GM21360 (cell line): ENCODE data around the gene GLB1L.
"Not testable (repeated sequence)": the region's sequence is repeated elsewhere in the genome, so short reads cannot be mapped to it uniquely, and the experiment has no call there.

ENCODE experiments used
- ATAC-seq: cut with Tn5 transposase; IDR thresholded peaks from one replicate; pipeline ENCODE4 v1.9.1; 2021; ENCODE audit warnings: mild to moderate bottlenecking, moderate library complexity; ENCODE audit not compliant: unreplicated experiment

GLB1L gene

DNA sequence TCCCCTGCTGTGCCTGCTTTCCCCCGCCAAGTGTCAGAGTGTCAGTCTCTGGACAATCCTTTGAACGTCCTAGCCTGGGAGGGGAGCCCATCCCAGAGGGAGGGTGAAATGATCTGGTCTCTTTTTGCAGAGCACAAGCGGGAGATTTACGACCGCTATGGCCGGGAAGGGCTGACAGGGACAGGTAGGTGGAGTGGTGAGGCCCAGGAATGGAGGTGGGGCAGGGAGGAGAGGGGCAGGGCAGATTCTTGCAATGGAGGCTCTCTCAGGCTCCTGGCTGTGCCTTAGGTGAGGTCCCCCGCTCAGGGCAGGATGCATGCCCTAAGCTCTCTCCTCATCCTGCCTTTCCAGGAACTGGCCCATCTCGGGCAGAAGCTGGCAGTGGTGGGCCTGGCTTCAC is 36.3 kb upstream of the GLB1L start:
- no peak for ATAC-seq

DNA sequence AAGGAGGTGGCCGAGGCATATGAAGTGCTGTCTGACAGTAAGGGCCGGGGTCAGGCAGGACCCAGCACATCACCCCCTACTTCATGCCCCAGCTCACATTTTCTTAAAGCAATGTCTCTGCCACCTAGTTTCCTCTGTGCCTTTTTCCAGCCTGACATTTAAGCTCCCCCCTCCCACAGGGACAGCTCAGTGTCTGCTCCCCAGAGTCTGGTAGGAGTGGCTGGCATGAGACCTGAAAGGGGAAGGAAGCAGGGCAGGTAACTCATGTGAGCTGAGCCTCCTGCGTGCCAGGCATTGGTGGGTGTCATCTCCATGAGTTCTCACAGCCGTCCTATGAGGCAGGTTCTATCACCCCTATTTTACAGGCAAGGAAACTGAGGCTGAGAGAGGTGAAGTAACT is 35.4 kb upstream of the GLB1L start:
- no peak for ATAC-seq

DNA sequence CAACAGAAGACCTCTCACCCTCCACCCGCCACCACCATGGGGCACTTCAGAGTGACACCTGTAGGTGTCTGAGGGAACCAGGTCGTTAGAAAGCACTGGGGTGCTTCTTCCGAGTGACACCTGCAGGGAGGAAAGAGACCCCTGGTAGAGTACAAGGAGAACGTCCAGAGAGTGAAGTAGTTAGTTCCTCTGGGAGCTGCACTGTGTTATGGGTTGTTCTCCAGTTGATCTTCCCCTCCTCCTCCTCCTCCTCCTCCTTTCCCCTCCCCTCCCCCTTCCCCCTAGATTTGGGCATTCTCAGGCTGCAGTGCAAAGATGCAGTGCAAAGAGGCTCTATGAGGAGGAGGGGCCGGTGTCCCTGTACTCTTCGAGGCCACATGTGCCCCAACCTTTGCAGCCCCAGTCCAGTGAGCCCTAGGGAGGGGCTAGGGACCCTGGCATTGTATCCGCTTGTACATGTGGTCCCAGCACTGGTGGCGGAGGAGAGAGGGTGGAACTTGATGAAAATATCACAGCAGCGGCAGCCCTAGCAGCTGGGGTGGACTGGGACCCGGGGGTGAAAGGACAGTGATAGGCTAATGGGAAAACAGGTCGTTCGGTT is 34.8 kb upstream of the GLB1L start:
- ATAC-seq = no peak

DNA sequence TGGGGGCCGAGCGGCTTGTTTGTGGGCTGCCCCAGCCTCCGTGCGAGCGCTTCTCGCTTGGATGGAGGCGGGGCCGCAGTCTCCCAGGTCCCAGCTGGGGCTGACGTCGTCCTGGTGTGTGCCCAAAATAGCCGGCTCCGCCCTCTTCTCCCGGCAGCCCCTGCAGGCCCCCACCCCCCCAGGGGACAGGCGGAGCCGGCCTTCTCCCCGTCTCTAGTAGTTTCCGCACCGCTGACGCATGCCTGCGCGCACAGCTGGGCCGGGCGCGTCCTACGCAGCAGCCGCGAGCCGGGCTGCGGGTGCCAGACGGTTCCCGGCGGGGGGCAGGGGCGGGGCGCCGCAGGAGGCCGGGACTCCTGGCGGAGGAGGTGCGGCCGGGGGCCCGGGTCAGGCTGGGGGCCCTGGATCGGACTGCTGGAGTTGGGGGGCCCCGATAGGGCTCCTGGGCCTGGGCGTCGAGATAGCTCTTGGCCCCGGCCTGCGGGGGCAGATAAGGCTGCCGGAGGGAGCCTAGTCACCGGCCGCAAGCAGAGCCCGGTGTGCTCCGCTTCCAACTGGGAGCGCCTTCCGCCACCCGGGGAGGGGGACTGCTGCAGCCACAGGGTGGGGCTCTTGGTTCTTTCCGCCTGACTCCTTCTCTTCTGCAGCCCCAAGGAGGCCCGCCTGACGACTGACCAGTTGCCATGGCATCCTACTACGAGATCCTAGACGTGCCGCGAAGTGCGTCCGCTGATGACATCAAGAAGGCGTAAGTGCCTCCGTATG is 34.1 kb upstream of the GLB1L start, which contains the start of gene DNAJB2:
Gene DNAJB2, plus strand, starts transcription at position 216 of the 765 bp plus-strand sequence. Its CDS starts 468 bp downstream, at position 684.
- ATAC-seq = peak; percentile 83

DNA sequence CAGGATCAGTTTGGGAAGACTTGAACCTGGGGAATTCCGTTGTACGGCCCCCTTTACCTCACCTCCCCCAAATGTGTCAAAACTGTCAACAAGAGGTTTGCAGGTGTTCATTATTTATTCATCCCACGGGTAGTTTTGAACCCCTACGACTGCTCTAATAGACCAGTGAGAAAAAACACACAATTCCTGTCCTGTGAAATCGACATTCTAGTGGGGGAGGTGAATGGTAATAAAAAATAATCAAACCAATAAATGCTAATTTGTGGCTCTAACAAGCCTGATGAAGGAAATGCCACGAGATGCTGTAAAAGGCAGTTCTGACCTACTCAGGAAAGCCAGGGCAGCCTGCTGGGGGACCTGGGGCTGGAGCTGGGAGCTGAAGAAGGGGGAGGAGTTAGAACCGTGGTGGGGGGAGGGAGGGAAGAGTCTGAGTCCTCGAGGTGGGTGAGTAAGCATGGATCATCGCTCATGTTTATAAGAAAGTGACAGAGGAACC is 33.5 kb upstream of the GLB1L start:
- no peak for ATAC-seq

DNA sequence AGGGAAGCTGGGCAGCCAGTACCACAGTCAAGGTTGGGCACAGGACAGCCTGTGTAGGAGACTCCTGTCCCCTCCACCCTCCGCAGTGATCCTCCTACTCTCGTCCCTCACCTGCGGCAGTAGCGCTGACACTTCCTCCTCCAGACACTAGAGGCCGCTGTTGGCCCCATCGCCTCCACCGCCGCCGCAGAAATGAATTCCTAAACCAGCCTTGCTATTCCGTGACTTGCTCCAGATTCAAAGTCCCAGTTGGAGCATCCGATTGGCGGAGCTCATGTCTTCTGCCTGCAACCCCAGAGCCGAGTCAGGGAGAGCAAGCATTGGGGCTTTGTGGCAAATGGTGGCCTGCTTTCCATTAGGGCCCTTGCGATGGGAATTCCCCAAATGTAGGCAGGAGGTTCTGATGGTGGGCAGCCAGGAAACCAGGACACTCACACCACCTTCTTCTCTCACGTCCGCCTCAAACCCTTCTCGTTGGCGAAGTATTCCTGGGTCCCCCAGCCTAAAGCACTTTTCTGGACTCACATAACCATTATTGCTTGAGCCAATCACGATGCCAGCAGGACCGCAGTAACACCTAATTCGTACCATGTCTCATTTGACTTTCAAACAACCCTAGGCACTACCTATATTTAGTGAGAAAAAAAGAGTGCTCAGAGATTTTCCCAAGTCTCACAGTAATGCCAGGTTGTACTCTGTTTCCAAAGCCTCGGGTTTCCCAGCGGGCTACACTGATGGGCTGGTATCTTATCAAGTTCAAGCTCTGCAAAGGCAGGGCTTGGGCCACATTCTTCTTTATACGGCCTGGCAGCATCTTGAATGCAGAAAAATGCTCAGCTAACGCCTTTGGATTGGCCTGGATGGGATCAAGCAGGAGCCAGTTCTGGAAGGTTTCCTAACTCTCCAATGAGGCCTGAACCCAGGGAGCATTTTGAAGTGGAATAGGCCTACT is 32.7 kb upstream of the GLB1L start:
- no peak for ATAC-seq

DNA sequence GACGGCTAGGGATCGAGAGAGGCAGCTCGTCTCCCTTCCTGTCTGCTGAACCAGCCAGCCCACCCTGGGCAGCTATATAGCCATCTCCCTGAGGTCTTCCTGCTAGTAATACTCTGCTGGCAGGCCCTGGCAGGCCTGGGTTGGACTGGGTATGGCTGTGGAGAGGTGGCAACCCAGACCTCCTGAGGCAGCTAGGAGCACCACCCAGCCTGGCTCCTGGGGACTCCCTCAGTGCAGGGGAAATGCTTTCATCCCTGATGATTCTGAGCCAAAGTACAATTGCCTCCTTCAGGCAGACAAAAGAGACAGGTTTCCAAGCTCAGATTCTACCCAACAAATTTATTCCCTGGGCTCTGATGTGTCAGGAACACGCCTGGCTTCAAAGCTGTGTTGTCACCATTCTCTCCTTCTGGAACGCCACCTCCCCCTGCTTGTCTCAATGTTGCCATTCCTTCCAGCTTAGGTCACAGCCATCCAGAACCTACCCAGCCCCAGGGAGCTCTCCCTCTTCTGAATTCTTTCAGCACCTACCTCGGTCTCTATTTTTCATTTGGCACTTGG is 29.2 kb upstream of the GLB1L start:
- ATAC-seq = no peak

DNA sequence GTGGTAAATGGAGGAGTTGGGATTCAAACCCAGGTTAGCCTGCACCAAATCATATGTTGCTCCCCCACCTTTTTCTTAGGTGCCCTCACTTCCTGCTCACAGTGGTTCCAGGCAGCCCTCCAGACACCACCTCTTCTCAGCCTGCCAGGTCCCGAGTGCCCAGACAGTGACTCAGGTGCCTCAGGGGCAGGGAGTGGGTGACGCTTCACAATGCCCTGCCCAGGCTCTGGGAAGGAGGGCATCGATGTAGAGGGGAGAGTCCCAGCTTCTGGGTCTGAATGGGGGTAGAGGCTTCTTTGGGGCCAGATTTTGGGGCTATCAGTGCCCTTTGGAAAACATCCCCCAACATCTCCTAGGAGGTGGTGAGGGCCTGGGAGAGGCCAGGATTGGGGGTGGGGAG is 28.7 kb upstream of the GLB1L start:
- no peak for ATAC-seq

DNA sequence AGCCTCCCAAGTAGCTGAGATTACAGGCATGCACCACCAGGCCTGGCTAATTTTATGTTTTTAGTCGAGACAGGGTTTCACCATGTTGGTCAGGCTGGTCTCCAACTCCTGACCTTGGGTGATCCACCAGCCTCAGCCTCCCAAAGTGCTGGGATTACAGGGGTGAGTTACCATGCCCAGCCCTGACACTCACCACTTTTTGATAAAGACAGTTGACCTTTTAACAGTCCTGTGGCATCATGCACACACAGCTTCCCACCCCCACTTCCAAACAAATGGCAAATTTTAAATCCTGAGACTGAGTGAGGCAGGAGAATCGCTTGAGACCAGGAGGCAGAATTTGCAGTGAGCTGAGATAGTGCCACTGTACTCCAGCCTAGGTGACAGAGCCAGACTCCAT is 27.8 kb upstream of the GLB1L start:
- no peak for ATAC-seq

DNA sequence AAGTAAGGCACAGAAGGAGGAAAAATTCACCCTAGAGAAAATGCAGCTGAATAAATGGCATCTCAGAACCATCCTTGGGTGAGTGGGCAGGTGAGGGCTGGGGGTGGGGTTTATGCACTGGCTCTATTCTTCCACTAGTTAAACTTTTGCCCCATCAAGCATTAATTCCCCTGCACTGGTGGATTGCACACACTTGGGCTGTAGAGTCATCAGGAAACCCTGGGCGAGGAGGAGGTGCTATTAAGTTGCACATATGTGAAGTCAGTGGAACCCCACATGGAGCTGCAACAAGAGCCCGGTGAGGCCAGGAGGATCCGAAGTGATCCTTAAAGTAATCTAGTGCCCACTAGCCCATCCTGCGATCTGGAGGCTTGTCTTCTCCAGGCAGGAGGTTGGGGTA is 27.1 kb upstream of the GLB1L start:
- ATAC-seq = no peak

DNA sequence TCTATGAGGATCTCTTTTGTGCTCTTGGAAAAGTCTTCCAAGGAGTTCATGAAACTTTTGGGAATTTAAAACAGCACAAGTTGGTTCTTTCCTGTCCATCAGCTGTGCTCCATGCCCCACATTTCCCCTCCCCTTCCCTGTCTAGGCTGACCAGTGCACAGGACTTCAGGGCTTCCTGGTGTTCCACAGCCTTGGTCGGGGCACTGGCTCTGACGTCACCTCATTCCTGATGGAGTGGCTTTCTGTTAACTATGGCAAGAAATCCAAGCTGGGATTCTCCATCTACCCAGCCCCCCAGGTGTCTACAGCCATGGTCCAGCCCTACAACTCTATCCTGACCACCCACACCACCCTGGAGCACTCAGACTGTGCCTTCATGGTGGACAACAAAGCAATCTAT is 25.8 kb upstream of the GLB1L start:
- no peak for ATAC-seq

DNA sequence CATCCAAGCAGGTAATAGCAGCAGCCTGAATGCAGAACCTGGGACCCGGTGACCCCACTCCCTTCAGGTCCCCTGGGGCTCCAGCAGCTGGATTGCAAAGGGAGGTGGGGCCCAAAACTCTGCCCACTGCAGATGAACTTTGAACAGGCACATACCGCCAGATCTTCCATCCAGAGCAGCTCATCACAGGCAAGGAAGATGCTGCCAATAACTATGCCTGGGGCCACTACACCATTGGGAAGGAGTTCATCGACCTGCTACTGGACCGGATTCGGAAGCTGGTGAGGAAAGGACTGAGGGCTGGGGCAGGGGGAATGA is 24.8 kb upstream of the GLB1L start:
- ATAC-seq = no peak

DNA sequence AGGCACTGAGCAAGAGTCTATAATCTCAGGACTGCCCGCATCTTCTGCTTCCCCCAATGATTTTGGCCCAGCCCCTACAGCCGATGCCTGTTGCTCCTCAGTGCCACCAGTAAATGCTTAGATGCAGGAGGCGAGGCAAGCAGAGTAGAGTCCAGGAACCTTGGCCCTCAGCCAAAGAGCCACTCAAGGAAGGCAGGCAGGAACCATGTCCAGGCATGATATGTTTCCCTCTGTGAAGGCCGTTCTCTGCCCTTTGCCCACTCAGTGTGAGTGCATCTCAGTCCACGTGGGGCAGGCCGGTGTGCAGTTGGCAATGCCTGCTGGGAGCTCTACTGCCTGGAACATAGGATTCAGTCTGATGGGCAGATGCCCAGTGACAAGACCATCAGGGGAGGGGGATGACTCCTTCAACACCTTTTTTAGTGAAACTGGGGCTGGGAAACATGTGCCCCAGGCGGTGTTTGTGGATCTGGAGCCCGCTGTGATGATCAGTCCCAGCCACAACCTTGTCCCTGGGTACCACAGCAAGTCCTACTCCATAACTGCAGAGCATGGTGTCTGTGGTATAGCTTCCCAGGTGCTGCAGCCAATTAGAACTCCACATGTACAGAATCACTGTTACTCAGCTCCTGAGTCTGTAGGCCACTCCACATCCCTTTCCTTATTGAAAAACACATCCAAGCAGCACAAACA is 24.3 kb upstream of the GLB1L start:
- ATAC-seq = no peak

DNA sequence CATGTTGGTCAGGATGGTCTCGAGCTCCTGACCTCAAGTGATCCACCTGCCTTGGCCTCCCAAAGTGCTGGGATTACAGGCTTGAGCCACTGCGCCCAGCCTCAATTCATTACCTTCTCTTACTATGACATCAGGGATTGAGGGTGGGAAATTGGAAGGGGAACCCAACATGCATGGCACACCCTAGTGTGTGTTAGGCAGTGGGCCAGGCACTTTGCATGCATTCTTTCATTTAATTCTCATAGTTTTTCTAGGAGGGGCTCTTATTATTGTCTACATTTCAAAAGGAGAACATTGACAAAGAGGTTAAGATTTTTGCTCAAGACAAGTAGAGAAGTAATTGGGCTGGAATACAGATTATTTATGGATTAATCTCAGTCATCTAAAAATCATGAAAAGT is 23.1 kb upstream of the GLB1L start:
- ATAC-seq = no peak

DNA sequence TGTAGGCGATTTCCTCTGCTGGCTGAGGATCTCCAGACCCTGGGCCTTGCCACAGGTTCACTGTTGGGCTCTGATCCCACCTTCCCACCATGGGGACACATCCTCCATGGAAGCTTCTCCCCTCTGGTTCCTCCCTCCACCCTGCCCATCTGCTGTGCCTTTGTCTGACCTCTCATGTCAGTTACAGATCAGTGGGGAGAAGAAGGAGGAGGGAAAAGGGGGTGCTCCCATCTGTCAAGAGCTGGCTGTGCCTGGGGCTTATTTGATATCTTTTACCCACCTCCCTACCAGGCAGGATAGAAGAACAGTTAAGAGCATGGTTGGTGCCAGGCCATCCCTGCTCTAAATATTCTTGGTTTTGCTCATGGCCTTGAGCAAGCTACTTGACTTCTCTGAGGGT is 21.6 kb upstream of the GLB1L start:
- no peak for ATAC-seq

DNA sequence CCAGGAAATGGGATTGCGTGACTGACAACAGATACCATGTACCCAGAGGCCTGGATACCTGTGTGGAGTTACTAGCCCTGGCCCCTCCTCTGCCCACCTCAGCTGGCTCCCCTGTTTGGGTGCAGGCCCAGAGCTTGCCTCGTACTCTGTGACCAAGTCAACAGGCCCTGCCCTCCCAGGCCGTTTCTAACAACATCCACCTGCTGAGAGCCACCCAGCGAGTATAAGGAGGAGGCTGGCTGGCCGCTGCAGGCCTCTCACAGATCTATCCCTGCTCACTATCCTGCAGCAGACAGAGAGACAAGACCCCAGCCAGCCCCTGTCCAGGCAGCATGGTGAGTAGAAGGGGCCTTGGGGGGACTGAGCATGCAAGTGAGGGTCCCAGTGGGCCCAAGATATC is 21.0 kb upstream of the GLB1L start:
- no peak for ATAC-seq

DNA sequence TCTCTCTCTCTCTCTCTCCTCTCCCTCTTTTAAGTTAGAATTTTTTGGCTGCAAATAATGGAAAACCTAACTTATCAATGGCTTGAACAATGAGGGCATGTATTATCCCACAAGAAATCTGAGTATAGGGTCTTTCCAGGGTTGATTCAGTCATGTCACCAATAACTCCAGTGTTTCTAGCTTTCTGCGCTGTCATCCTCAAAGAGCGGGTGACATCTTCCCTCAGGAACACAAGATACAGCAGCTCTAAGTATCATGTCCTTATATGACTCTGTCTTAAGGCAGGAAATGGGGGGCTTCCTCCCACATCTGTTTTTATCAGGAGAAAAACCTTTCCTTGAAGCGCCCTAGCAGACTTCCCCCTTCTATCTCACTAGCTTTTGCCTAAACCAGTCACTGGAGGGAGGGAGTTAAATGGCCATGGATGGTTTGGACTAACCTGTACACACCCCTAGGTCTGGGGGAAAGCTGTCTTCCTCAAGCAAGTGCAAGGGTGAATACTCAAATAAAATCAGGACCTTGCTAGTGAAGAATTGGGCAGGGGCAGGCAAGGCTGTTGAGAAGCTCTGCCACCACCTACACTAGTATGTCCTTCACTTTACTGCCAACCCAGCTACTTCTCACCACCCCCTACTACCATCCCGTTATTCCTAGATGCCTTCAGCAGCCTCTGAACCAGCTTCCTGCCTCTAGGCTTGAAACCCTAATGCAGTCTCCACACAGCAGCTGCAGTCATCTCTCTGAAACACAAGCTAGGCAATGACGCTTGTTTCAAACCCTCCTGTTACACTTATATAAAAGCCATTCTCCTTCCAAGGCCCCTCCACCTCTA is 16.0 kb upstream of the GLB1L start:
- no peak for ATAC-seq

DNA sequence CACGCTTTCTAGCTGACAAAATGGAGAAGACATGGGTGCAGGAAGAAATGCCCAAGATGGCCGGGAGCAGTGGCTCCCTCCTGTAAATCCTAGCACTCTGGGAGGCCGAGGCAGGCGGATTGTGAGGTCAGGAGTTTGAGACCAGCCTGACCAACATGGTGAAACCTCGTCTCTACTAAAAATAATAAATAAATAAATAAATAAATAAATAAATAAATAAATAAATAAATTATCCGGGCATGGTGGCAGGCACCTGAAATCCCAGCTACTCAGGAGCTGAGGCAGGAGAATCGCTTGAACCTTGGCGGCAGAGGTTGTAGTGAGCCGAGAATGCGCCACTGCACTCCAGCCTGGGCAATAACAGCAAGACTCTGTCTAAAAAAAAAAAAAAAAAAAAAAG is 13.7 kb upstream of the GLB1L start:
- ATAC-seq = not testable (repeated sequence)

DNA sequence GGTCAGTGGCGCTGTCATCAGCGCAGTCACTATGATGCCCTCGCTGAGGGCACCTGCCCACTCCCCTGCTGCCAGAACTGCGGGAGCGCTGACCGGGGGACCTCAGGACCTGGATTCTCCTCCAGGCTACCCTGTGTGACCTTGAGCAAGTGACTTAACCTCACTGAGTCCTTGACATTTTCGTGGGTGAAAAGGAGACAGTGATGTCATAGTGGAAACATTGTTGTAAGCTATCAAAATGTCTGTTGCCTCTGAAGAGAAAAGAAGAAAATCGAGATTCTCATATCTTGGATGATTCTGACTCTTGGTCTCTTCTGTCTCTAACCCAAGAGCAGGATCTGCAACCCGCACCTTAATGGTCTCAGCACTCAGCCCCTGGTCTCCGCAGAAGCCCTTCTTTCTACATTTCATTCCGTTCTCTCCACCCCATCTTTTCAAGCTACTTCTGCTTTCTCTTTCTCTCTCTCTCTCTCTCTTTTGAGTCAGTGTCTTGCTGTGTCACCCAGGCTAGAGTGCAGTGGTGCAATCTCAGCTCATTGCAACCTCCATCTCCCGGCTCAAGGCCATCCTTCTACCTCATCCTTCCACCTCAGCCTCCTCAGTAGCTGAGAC is 9.5 kb upstream of the GLB1L start:
- ATAC-seq = peak; percentile 22
